T-cell (primary cell): ENCODE results near the gene PLAC8. TPM values are rescaled to one million over a fixed set of nuclear protein-coding genes. Genes with fewer than 3 reads are reported as not detected.

Experiments used
- ATAC-seq, 4 experiments: fragments of 200-7000 bp in 3 of 4; fragments of 150-1000 bp in 1 of 4; cut with Tn5 transposase; replicated peaks in 1 of 4; 1 replicate in 3 of 4; 2 replicates in 1 of 4; pipeline ENCODE4 v1.10.0; 2021; ENCODE audit warnings: moderate library complexity in 3 of 4, mild to moderate bottlenecking in 2 of 4, moderate number of reproducible peaks in 1 of 4
- CTCF ChIA-PET, 2 donors: fragments of 300-600 bp; sonication (Branson Sonifier 250); formaldehyde crosslinking; loops; one replicate each; lab custom pipeline; 2022; ENCODE audit warnings: antibody characterized with exemption in 2 of 2; lab: Charles Lee
- POLR2A ChIA-PET, 2 donors: fragments of 300-600 bp; sonication (Branson Sonifier 250); formaldehyde crosslinking; loops; one replicate each; lab custom pipeline; 2022; ENCODE audit warnings: antibody characterized with exemption in 2 of 2; lab: Charles Lee
- DNase-seq, 35 experiments: peaks; one replicate each; pipeline versions ENCODE4 v3.0.0 to v3.0.0-alpha.2; 2013 to 2023
- H3K27ac ChIP-seq: one replicate; pipeline ENCODE4 v1.5.1; 2013; ENCODE audit warnings: low read length
- H3K27me3 ChIP-seq, 2 experiments: replicated peaks in 1 of 2; 1 replicate in 1 of 2; 2 replicates in 1 of 2; pipeline versions ENCODE4 v1.6.1 to v1.7.0; 2013; ENCODE audit warnings: low read length in 1 of 2, mixed read lengths in 1 of 2; ENCODE audit not compliant: control insufficient read depth in 2 of 2, insufficient read depth in 2 of 2; ENCODE audit errors: extremely low read depth in 1 of 2
- H3K36me3 ChIP-seq, 2 donors: 1 replicate in 1 of 2; 2 replicates in 1 of 2; pipeline versions ENCODE4 v1.6.1 to v1.7.0; 2013; ENCODE audit warnings: low read length in 1 of 2; ENCODE audit not compliant: control insufficient read depth in 2 of 2, insufficient read depth in 1 of 2; ENCODE audit errors: extremely low read depth in 1 of 2
- H3K4me1 ChIP-seq, 2 experiments: 1 replicate in 1 of 2; 2 replicates in 1 of 2; pipeline versions ENCODE4 v1.6.1 to v1.7.0; 2013; ENCODE audit warnings: low read length in 2 of 2, mixed read lengths in 1 of 2; ENCODE audit not compliant: insufficient read depth in 2 of 2, control insufficient read depth in 1 of 2; ENCODE audit errors: extremely low read depth in 1 of 2
- H3K4me3 ChIP-seq, 2 donors: 1 replicate in 1 of 2; 2 replicates in 1 of 2; pipeline versions ENCODE4 v1.5.1 to v1.7.0; 2013; ENCODE audit warnings: mild to moderate bottlenecking in 2 of 2, low read length in 1 of 2, moderate library complexity in 1 of 2; ENCODE audit not compliant: control insufficient read depth in 1 of 2; ENCODE audit errors: extremely low read depth in 1 of 2
- H3K9me3 ChIP-seq: 2 replicates; pipeline ENCODE4 v1.7.0; 2013
- H3K27ac Mint-ChIP-seq, 2 donors: one replicate each; pipeline ENCODE4 v1.8.0; 2020 to 2021; ENCODE audit warnings: mild to moderate bottlenecking in 2 of 2, mixed read lengths in 2 of 2
- H3K27me3 Mint-ChIP-seq, 2 donors: one replicate each; pipeline ENCODE4 v1.8.0; 2021 to 2022; ENCODE audit warnings: mixed read lengths in 2 of 2
- H3K36me3 Mint-ChIP-seq: one replicate; pipeline ENCODE4 v1.8.0; 2021; ENCODE audit warnings: mixed read lengths
- H3K4me1 Mint-ChIP-seq, 3 donors: one replicate each; pipeline ENCODE4 v1.8.0; 2020 to 2022; ENCODE audit warnings: mixed read lengths in 3 of 3, mild to moderate bottlenecking in 1 of 3
- H3K4me3 Mint-ChIP-seq, 3 donors: one replicate each; pipeline ENCODE4 v1.8.0; 2020 to 2022; ENCODE audit warnings: mild to moderate bottlenecking in 3 of 3, mixed read lengths in 3 of 3, moderate library complexity in 3 of 3
- H3K9me3 Mint-ChIP-seq, 3 donors: one replicate each; pipeline ENCODE4 v1.8.0; 2020 to 2022; ENCODE audit warnings: mixed read lengths in 3 of 3
- WGBS: methylation state at CpG from one replicate; pipeline ENCODE4 v1.1.5; 2013; ENCODE audit warnings: missing lambda C conversion rate; ENCODE audit not compliant: insufficient coverage; 5-methylcytosine and 5-hydroxymethylcytosine counted together
- total RNA-seq, 35 experiments: library from RNA in 6 of 35; stranded (reverse) in 6 of 35; fragments of 120-200 nt in 1 of 35; gene quantifications; one replicate each; pipeline versions ENCODE4 v1.2.1 to v1.2.4 and lab custom pipeline; 2013 to 2026

The PLAC8 gene, protein sequence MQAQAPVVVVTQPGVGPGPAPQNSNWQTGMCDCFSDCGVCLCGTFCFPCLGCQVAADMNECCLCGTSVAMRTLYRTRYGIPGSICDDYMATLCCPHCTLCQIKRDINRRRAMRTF
- total RNA-seq = 100 to 1,000 TPM; 124 to 318 (median 147) TPM
- total RNA-seq (2013) = 365 TPM
- 3.9 to 136 (median 68.8) reads per million in 29 experiments for total RNA-seq (lab: John Stamatoyannopoulos, UW)

DNA sequence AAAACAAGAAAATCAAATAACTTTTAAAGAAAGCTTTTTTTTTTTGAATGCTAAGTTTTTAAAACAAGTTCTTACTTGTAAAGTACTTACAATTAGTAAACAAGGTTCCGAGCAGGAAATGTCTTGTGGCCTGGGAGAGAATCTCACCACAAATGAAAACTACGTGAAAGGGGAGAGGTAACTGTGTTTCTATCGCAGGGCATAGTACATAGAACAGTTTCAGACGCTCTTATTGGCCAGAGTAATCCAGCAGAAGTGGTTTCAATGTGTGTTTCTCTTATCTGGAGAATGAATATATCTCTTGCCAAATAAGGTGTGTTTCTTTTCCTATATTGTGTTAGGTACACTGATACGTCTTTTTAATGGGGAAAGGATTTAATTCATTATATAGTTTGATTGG is at the start of gene PLAC8:
Gene PLAC8 (minus strand): TSS at position 154 of the 400 bp plus-strand sequence. CDS start 6,808 bp downstream, outside the sequence.
- Histone ChIP-seq H3K27ac (peak within 1 kb of the TSS; percentile 79), H3K36me3 (no peaks in the 10 kb centered on the region), H3K4me1 (peaks cover 18 to 26% of the 10 kb centered on the region in 2 experiments), H3K4me3 (peak within 1 kb of the TSS; percentile 62 to 92), H3K27me3 (no peaks in the 10 kb centered on the region), H3K9me3 (no peaks in the 10 kb centered on the region)
- H3K4me3 Mint-ChIP-seq = peak within 1 kb of the TSS; percentile 97 to 98 (median 97)
- H3K4me1 Mint-ChIP-seq = peaks cover 41 to 53% (median 52%) of the 10 kb centered on the region in 3 donors
- 0% methylated on average over 2 of the region's 5 CpGs for WGBS
- POLR2A ChIA-PET = interaction anchor here (0.5 to 1.7 kb wide), 14 partner anchors 9 to 1601 kb away, joined by 3 to 17 read pairs (median 4); no protein-coding TSS in a partner anchor
- CTCF ChIA-PET = interaction anchor here (0.6 to 6.7 kb wide), 14 partner anchors 9 to 650 kb away, joined by 3 to 54 read pairs (median 4); no protein-coding TSS in a partner anchor
- DNase-seq (peak in 31 of 35 experiments; percentile 15 to 84 (median 46)), ATAC-seq (peak; percentile 63 to 79 (median 70))
- no peaks in the 10 kb centered on the region for H3K27me3 Mint-ChIP-seq
- peak within 1 kb of the TSS; percentile 98 to 100 for H3K27ac Mint-ChIP-seq
- peaks cover 10% of the 10 kb centered on the region for H3K36me3 Mint-ChIP-seq
- H3K9me3 Mint-ChIP-seq = no peaks in the 10 kb centered on the region

DNA sequence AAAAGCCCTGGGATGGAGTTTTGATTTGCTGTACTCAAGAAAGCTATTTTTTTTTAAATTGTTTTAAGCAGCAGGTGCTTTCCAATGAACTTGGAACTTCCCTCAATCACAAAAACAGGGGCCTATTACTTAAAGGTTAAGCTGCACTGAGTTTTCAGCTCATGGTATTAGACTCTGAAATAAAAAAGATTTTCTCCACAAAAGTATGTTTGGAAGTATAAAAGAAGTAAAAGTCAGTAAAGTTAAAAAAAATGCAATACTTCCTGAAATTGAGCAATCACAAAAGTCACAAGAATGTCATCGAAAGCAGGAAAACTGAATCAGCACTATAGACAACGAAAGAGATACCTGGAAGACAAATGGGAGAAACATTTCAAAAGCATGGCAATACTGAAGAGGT is 38.9 kb upstream of the PLAC8 start:
- Histone ChIP-seq H3K4me3 (no peak overlapping the region), H3K4me1 (peaks cover 7% of the 10 kb centered on the region in 2 experiments), H3K9me3 (no peaks in the 10 kb centered on the region), H3K27me3 (no peaks in the 10 kb centered on the region), H3K36me3 (no peaks in the 10 kb centered on the region), H3K27ac (no peak overlapping the region)
- Mint-ChIP-seq H3K36me3 (peaks cover 9% of the 10 kb centered on the region), H3K4me1 (peaks cover 23 to 29% (median 28%) of the 10 kb centered on the region in 3 donors), H3K4me3 (no peak overlapping the region), H3K9me3 (peaks cover 0 to 11% (median 6%) of the 10 kb centered on the region in 3 donors), H3K27me3 (no peaks in the 10 kb centered on the region), H3K27ac (peak overlapping the region in 1 of 2 donors; percentile 5)
- ATAC-seq = peak in 1 of 4 experiments; percentile 54
- 73% methylated on average over 2 of the region's 2 CpGs for whole genome bisulfite sequencing
- POLR2A ChIA-PET = interaction anchor here in 1 of 2 donors (0.8 kb wide), 1 partner anchor 43 kb away, joined by 3 read pairs; no protein-coding TSS in a partner anchor
- peak in 1 of 35 experiments; percentile 25 for DNase-seq
- CTCF ChIA-PET = interaction anchor here in 1 of 2 donors (0.6 kb wide), 1 partner anchor 113 kb away, joined by 3 read pairs; no protein-coding TSS in a partner anchor

DNA sequence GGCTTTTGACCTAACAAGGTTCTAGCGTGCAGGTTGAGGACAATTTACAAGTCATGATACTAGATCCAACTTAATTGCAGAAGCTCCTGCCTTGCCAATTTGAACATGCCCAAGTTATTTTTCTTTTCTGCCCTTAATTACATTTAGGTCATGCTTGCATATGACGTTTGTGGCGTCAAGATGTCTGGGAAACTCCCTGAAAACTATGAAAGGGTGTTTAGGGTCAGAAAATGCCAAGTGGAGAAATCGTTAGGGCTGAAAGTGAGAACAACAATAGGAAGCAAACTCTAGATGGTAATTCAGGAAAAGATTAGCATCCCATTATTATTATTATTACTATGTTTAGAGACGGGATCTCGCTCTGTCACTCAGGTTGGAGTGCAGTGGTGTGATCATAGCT is 38.2 kb upstream of the PLAC8 start:
- Mint-ChIP-seq H3K4me1 (peaks cover 23 to 29% (median 28%) of the 10 kb centered on the region in 3 donors), H3K27me3 (no peaks in the 10 kb centered on the region), H3K27ac (no peak overlapping the region), H3K4me3 (no peak overlapping the region), H3K9me3 (peaks cover 0 to 11% (median 6%) of the 10 kb centered on the region in 3 donors), H3K36me3 (peaks cover 9% of the 10 kb centered on the region)
- Histone ChIP-seq H3K4me1 (peaks cover 7% of the 10 kb centered on the region in 2 experiments), H3K27me3 (no peaks in the 10 kb centered on the region), H3K4me3 (no peak overlapping the region), H3K9me3 (no peaks in the 10 kb centered on the region), H3K36me3 (no peaks in the 10 kb centered on the region), H3K27ac (no peak overlapping the region)
- ChIA-PET POLR2A (interaction anchor here in 1 of 2 donors (0.8 kb wide), 1 partner anchor 42 kb away, joined by 3 read pairs; no protein-coding TSS in a partner anchor), CTCF (interaction anchor here in 1 of 2 donors (0.6 kb wide), 1 partner anchor 112 kb away, joined by 3 read pairs; no protein-coding TSS in a partner anchor)
- WGBS = 100% methylated on average over 1 of the region's 6 CpGs
- no peak for ATAC-seq
- no peak for DNase-seq

DNA sequence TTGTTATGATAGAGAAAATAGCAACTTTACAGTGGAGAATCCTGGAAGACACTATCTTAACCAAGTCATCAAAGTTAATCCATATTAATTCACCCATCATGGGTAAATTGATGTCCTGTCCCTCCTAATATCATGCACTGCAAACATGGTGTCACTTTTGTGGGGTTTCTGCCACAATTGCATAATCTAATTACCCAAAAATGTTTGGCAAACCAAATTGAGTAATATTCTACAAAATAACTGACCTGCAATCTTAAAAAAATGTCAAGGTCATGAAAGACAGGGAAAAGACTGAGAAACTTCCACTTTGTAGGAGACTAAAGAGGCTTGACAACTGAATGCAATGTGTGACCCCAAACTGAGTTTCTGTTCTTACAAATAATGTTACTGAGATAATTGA is 37.1 kb upstream of the PLAC8 start:
- no peaks in the 10 kb centered on the region for H3K27me3 Mint-ChIP-seq
- H3K27ac Mint-ChIP-seq = no peak overlapping the region
- peaks cover 0 to 9% (median 5%) of the 10 kb centered on the region in 3 donors for H3K9me3 Mint-ChIP-seq
- Histone ChIP-seq H3K9me3 (no peaks in the 10 kb centered on the region), H3K4me3 (no peak overlapping the region), H3K4me1 (peaks cover 7% of the 10 kb centered on the region in 2 experiments), H3K27me3 (no peaks in the 10 kb centered on the region), H3K27ac (no peak overlapping the region), H3K36me3 (no peaks in the 10 kb centered on the region)
- H3K36me3 Mint-ChIP-seq = peaks cover 9% of the 10 kb centered on the region
- DNase-seq (no peak), ATAC-seq (no peak)
- peaks cover 23 to 29% (median 28%) of the 10 kb centered on the region in 3 donors for H3K4me1 Mint-ChIP-seq
- H3K4me3 Mint-ChIP-seq = no peak overlapping the region
- ChIA-PET CTCF (interaction anchor here (1.2 to 1.5 kb wide), 2 partner anchors 22 to 41 kb away, joined by 3 to 6 read pairs; no protein-coding TSS in a partner anchor), POLR2A (no interaction called here)

DNA sequence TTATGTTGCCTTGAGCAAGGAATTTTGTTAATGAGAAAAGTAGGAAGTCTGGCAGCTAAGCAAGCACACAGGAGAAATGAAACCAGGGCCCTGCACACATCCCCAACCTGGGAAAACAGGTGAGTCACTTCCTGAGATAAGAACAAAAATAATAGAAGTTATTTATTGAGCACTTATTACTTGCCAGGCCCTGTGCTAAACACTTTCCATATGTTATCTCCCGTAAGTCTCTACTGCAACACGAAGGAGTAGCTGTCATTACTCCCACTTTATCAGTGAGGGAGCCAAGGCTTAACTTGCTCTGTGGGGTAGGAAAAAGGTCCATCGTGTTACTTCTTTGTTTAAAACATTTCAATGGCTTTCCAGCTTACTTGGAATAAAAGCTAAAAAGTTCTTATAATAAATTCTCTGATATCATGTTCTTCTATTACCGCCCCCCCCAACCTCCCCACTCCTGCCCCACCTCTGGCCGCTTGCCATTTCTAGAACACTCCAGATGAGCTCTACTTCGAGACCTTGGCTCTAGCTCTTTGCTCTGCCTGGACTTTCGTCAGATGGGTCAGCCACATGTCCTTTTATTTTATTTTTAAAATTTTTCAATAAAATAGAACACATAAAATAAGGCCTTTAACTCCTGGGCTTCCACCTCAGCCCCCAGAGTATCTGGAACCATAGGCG is 36.3 kb upstream of the PLAC8 start:
- WGBS = 100% methylated on average over 1 of the region's 8 CpGs
- peaks cover 7% of the 10 kb centered on the region in 2 experiments for H3K4me1 ChIP-seq

More for the DNA sequence above, 36.3 kb upstream of the PLAC8 start:
- peaks cover 25 to 31% (median 27%) of the 10 kb centered on the region in 3 donors for H3K4me1 Mint-ChIP-seq
- ATAC-seq (no peak), DNase-seq (no peak)
- H3K27me3 Mint-ChIP-seq = no peaks in the 10 kb centered on the region
- H3K27me3 ChIP-seq = no peaks in the 10 kb centered on the region
- H3K9me3 Mint-ChIP-seq = peaks cover 0 to 4% (median 0%) of the 10 kb centered on the region in 3 donors
- peaks cover 3% of the 10 kb centered on the region for H3K36me3 Mint-ChIP-seq
- H3K36me3 ChIP-seq = no peaks in the 10 kb centered on the region
- ChIA-PET CTCF (interaction anchor here (0.7 to 1.5 kb wide), 3 partner anchors 22 to 76 kb away, joined by 3 to 6 read pairs (median 6); no protein-coding TSS in a partner anchor), POLR2A (interaction anchor here in 1 of 2 donors (0.7 kb wide), 1 partner anchor 71 kb away, joined by 10 read pairs; no protein-coding TSS in a partner anchor)
- no peaks in the 10 kb centered on the region for H3K9me3 ChIP-seq
- no peak overlapping the region for H3K27ac ChIP-seq
- no peak overlapping the region for H3K4me3 Mint-ChIP-seq
- no peak overlapping the region for H3K4me3 ChIP-seq
- no peak overlapping the region for H3K27ac Mint-ChIP-seq
